ENCODE measurements around the gene ATP6V0B.

DNA sequence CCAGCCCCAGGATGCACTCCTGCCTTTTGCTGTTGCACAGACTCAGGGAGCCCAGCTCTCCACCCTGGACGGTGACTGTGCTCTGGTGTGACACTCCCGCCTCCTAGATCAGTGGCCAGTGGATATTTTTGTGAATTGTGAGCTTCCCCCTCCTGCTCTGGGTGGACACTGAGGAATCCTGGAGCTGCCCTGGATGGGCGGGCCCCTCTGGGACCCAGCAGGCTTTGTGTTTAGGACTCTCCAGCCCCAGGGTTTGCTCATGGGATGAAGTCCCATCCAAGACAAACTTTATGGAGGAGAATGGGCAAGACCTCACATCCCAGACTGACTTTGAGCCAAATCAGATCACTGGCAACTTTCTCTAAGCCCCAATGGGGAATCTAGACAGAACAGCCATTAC, 40.4 kb downstream of the ATP6V0B start:
- TF ChIP-seq GATA2 (IDR thresholded peaks at IDR 0.05; ENCODE audit: low read depth, low read length): no peak
- no peak for TF ChIP-seq GATA3 (IDR thresholded peaks at IDR 0.05; ENCODE audit: low read depth, low read length)

Measured in SH-SY5Y (cell line).